ENCODE measurements around the gene PSD4.

PSD4 gene

DNA sequence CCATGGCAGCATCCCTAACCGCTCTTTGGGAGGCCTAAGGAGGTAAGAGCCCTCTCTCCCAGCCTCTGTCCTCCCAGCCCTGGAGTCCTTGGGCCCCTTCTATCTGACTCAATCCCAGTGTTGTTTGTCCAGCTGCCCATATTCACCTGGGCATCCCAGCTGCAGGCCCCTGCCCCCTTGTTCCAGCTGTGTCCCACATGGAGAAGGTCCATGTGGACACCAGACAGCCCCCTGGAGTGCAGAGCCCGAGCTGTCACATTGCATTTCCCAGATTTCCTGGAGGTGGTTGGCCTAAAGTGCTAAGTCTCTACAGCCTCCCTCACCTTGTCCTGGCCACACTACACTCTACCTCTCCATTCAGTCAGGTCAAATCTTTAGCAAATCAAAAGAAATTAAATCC, 42.5 kb downstream of the PSD4 start:
- no peak for DNase-seq (ENCODE audit: low read depth)
- H3K4me3 ChIP-seq (ENCODE audit: low read length), result no peak overlapping the region
- peaks cover 38% of the 10 kb centered on the region for H3K4me1 ChIP-seq (ENCODE audit: control insufficient read depth, insufficient read depth, low read length)
- no peaks in the 10 kb centered on the region for H3K27me3 ChIP-seq (replicated peaks; ENCODE audit: control insufficient read depth, insufficient read depth, low read length)
- H3K9ac ChIP-seq (ENCODE audit: low read length), result no peak overlapping the region
- no peaks in the 10 kb centered on the region for H3K9me3 ChIP-seq (ENCODE audit: control insufficient read depth, low read length)
- H3K36me3 ChIP-seq (ENCODE audit: control insufficient read depth, insufficient read depth, low read length, severe bottlenecking), result no peaks in the 10 kb centered on the region

DNA sequence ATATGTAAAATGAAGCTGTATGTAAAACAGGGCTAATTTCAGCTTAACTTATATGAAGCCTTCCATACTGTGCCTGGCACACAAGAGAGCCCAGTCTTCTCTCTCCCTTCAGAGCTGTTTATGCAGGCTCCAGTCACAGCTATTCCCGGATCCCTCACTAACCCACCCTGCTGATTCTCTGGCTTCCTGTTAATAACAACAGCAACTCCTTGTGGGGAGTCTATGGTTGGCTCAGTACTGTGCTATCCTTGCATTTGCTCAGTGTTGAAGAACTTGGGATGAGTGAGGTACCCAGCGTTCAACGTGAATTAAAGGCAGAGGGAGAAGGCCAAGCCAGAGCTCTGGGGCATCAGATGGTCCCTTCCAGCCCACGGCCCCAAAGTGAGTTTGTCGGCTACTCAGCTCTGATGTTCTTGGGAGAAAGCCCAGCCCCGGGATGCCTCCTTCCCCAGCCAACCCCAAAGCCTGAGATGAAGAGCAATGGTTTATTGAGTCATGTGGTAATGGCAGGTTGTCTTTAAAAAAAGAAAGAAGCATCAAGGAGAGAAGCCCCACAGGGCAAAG, 43.2 kb downstream of the PSD4 start:
- Histone ChIP-seq H3K27me3 (replicated peaks; ENCODE audit: control insufficient read depth, insufficient read depth, low read length) (no peaks in the 10 kb centered on the region), H3K4me3 (ENCODE audit: low read length) (no peak overlapping the region), H3K36me3 (ENCODE audit: control insufficient read depth, insufficient read depth, low read length, severe bottlenecking) (no peaks in the 10 kb centered on the region), H3K9ac (ENCODE audit: low read length) (no peak overlapping the region), H3K9me3 (ENCODE audit: control insufficient read depth, low read length) (no peaks in the 10 kb centered on the region), H3K4me1 (ENCODE audit: control insufficient read depth, insufficient read depth, low read length) (peaks cover 31% of the 10 kb centered on the region)
- DNase-seq (ENCODE audit: low read depth), result no peak

DNA sequence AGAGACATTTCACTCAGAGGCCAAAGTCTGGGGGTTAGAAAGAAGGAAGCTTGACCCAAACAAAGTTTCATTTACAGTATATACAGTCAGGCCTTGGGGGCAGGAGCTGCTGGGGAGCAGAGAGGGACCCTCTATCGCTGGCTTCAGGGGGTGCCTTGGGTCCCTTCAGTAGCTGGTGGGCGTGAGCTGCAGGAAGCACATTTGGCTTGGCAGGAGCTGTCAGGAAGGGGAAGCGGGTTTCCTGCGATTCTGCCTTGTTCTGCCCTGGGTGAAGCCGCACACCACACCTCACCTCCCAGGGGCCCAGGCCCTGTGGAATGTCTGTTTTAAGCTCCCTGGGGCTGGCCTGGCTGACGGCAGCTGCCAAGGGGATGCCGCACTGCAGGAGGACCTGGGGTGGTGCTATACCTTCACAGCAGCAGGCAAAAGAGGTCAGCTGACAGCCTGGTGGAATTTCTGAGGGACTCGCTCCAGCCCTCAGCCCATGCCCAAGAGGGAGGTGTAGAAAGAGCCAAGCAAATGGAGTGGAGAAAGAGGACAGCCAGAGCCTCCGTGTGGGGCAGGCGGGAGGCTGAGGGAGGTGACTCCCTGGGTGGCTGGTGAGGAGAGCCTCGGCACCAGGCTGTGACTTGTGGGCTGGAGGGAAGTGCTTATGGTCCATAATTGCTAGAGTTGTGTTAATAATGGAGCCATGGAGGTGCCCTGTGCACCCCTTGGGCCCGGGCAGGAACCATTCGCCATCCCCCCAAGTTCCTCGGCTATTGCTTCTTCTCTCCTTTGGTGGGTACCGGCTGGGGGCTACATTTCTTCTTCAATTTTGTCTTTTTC, 43.9 kb downstream of the PSD4 start:
- no peak overlapping the region for H3K4me3 ChIP-seq (ENCODE audit: low read length)
- H3K9me3 ChIP-seq (ENCODE audit: control insufficient read depth, low read length), result no peaks in the 10 kb centered on the region
- peaks cover 27% of the 10 kb centered on the region for H3K4me1 ChIP-seq (ENCODE audit: control insufficient read depth, insufficient read depth, low read length)
- peak overlapping the region; percentile 17 for H3K9ac ChIP-seq (ENCODE audit: low read length)
- DNase-seq (ENCODE audit: low read depth), result no peak
- no peaks in the 10 kb centered on the region for H3K27me3 ChIP-seq (replicated peaks; ENCODE audit: control insufficient read depth, insufficient read depth, low read length)
- H3K36me3 ChIP-seq (ENCODE audit: control insufficient read depth, insufficient read depth, low read length, severe bottlenecking), result no peaks in the 10 kb centered on the region

DNA sequence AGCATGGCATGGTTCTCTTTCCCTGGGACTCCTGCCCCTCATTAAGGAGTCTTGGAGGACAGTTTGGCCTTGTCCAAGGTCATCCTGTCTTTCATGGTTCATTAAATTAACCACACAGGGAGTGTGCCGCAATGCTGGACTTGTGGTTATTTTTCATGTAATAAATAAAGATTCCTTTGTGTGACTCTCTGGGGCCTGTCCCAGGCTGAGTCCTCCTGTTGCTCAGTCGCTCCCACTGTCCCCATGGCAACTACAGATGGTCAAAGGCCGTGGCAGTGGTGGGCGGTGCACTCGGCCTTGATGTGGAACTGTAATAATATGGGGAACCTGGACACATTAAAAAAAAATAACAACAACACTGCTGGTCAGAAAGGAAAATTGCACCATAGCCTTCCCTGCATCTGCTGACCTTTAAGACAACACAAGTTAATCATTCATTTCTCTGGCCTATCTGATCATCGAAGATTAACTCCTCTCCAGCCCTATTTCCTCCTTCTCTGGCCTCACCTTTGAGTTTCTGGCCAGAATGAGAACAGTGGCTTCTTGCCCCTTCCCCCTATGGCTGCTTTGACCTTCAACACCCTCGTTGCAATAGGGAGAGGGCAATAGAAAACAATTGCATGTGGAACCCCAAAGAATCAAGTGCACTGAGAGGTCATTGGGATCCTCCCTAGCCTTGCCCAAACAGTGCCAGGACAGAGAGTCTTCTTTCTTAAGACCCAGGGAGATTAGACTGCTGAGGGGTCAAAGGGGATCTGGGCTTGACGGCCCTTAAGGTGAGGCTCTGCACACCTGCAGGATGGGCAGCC, 44.7 kb downstream of the PSD4 start:
- DNase-seq (ENCODE audit: low read depth), result no peak
- H3K27me3 ChIP-seq (replicated peaks; ENCODE audit: control insufficient read depth, insufficient read depth, low read length), result no peaks in the 10 kb centered on the region
- no peak overlapping the region for H3K4me3 ChIP-seq (ENCODE audit: low read length)
- H3K36me3 ChIP-seq (ENCODE audit: control insufficient read depth, insufficient read depth, low read length, severe bottlenecking), result no peaks in the 10 kb centered on the region
- H3K9me3 ChIP-seq (ENCODE audit: control insufficient read depth, low read length), result no peaks in the 10 kb centered on the region
- peak overlapping the region; percentile 17 for H3K9ac ChIP-seq (ENCODE audit: low read length)
- peaks cover 27% of the 10 kb centered on the region for H3K4me1 ChIP-seq (ENCODE audit: control insufficient read depth, insufficient read depth, low read length)

DNA sequence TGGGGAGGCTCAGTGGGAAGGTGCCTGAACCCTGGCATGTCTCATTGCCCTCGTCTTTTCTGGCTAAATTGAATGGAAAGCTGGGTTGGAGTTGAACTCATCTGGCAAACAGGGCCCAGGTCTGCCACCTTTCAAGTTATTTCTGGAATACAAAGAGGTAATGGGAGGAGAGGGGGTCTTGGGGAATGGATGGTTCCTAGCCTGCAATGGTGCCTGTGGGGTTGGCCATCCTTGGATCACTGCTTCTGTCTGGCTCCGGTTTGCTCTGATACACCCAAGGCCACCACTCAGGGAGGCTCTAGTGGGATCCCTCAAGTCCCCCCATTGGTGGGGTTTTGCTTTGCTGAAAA, 45.3 kb downstream of the PSD4 start:
- Histone ChIP-seq H3K4me1 (ENCODE audit: control insufficient read depth, insufficient read depth, low read length) (peaks cover 27% of the 10 kb centered on the region), H3K9me3 (ENCODE audit: control insufficient read depth, low read length) (no peaks in the 10 kb centered on the region), H3K4me3 (ENCODE audit: low read length) (no peak overlapping the region), H3K9ac (ENCODE audit: low read length) (no peak overlapping the region), H3K27me3 (replicated peaks; ENCODE audit: control insufficient read depth, insufficient read depth, low read length) (no peaks in the 10 kb centered on the region), H3K36me3 (ENCODE audit: control insufficient read depth, insufficient read depth, low read length, severe bottlenecking) (no peaks in the 10 kb centered on the region)
- no peak for DNase-seq (ENCODE audit: low read depth)

DNA sequence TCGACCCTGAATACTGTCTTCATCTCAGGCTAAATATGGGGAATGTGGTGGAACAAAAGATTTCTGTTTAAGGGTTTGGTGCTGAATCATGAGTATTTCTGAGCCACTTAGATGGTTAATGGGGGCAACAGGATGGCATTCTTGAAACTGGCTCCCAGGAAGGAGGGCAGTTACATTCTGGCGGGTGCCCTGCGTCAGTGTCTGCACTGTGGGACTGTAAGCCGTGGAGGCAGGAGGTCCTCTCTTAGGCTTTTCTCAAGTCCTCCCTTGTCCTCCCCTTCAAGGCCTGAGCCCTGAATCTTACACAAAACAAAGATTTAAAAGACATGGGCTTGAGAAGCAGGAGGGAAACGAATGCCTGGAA, 45.7 kb downstream of the PSD4 start:
- Histone ChIP-seq H3K4me1 (ENCODE audit: control insufficient read depth, insufficient read depth, low read length) (peaks cover 27% of the 10 kb centered on the region), H3K36me3 (ENCODE audit: control insufficient read depth, insufficient read depth, low read length, severe bottlenecking) (no peaks in the 10 kb centered on the region), H3K27me3 (replicated peaks; ENCODE audit: control insufficient read depth, insufficient read depth, low read length) (no peaks in the 10 kb centered on the region), H3K4me3 (ENCODE audit: low read length) (no peak overlapping the region), H3K9ac (ENCODE audit: low read length) (peak overlapping the region; percentile 15), H3K9me3 (ENCODE audit: control insufficient read depth, low read length) (no peaks in the 10 kb centered on the region)
- no peak for DNase-seq (ENCODE audit: low read depth)

DNA sequence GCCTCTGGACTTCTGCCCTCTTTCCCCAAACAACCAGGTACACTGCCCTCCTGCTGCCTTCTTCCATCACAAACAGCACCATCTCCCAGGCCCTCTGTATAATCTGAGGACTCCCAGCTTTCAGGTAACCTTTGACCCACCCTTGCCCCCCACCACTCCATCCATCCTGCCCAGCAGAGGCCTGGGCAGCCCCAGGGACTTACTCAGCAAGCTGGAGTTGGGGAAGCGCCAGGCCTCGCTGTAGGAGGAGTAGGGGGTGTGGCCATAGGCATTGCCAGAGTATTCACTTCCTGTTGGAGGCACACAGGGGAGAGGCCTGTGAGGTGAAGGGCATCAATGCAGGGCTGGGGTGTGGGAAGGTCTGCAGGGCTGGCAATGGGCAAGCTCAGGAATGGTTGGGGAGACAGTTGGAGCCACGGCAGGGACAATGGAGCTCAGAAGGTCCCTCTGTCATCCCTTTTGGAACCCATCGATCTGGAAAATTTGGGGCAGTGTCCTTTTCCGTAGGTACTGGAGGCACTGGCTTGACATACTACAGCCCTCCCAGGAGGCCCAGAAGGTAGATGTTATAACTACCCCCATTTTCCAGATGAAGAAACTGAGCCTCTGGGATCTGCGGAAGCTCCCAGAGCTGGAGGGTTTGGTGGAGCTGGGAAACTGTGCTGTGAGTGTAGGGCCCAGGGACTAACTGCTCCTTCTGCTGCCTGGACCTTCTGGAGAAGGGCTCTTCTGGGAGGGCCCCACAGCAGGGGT, 46.3 kb downstream of the PSD4 start:
- H3K4me3 ChIP-seq (ENCODE audit: low read length), result no peak overlapping the region
- DNase-seq (ENCODE audit: low read depth), result no peak
- H3K9me3 ChIP-seq (ENCODE audit: control insufficient read depth, low read length), result no peaks in the 10 kb centered on the region
- H3K9ac ChIP-seq (ENCODE audit: low read length), result peak overlapping the region; percentile 15
- no peaks in the 10 kb centered on the region for H3K36me3 ChIP-seq (ENCODE audit: control insufficient read depth, insufficient read depth, low read length, severe bottlenecking)
- peaks cover 28% of the 10 kb centered on the region for H3K4me1 ChIP-seq (ENCODE audit: control insufficient read depth, insufficient read depth, low read length)
- no peaks in the 10 kb centered on the region for H3K27me3 ChIP-seq (replicated peaks; ENCODE audit: control insufficient read depth, insufficient read depth, low read length)

DNA sequence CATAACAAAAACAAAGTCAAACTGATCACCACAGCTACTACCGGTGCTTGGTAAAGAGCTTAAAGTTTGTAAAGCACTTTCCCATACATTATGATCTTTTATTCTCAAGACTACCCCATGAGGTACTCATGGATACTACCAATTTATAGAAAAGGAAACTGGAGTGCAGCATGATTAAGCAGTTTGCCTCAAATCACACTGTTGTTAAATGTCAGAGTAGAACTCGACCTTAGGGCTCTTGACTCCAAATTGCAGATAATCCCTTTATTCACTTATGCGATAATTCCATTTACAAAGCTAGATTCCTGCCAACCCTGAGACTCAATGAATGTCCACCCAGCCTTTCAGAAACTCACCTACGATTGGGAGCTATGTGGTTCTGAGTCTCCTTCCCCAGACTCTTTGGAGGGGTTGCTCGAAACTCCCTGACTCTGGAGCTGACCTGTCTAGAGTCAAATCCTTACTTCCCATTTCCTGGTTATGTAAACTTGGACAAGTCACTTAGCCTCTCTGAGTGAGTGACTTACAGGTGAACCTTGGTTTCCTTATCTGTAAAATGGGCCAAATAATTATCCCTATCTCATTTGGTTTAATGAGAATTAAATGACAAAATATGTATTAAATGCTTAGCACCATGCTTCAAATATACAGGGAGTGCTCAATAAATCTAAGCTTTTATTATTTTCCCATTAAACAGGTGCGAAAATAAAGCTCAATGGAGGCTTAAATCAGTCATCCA, 47.4 kb downstream of the PSD4 start:
- Histone ChIP-seq H3K9ac (ENCODE audit: low read length) (no peak overlapping the region), H3K4me1 (ENCODE audit: control insufficient read depth, insufficient read depth, low read length) (peaks cover 34% of the 10 kb centered on the region), H3K27me3 (replicated peaks; ENCODE audit: control insufficient read depth, insufficient read depth, low read length) (no peaks in the 10 kb centered on the region), H3K36me3 (ENCODE audit: control insufficient read depth, insufficient read depth, low read length, severe bottlenecking) (no peaks in the 10 kb centered on the region), H3K4me3 (ENCODE audit: low read length) (no peak overlapping the region), H3K9me3 (ENCODE audit: control insufficient read depth, low read length) (no peaks in the 10 kb centered on the region)
- no peak for DNase-seq (ENCODE audit: low read depth)

DNA sequence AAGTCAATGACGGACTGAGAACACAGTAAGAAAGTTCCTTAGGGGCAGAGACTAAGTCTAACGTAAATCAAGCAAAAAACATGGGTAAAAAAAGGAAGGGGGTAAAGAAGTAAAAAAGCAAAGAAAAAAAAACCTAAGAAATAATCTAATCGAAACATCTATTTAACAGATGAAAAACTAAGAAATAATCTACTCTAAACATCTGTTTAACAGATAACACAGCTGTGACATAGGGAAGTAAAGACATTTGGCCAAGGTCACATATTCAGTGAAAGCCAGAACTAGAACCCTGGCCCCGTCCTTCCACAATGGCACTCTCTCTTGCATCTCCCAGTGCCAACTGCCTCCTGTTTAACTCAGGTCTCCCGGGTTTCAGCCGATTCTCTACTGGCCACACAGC, 48.1 kb downstream of the PSD4 start:
- Histone ChIP-seq H3K36me3 (ENCODE audit: control insufficient read depth, insufficient read depth, low read length, severe bottlenecking) (no peaks in the 10 kb centered on the region), H3K9me3 (ENCODE audit: control insufficient read depth, low read length) (no peaks in the 10 kb centered on the region), H3K4me3 (ENCODE audit: low read length) (no peak overlapping the region), H3K9ac (ENCODE audit: low read length) (no peak overlapping the region), H3K27me3 (replicated peaks; ENCODE audit: control insufficient read depth, insufficient read depth, low read length) (no peaks in the 10 kb centered on the region), H3K4me1 (ENCODE audit: control insufficient read depth, insufficient read depth, low read length) (peaks cover 34% of the 10 kb centered on the region)
- no peak for DNase-seq (ENCODE audit: low read depth)

DNA sequence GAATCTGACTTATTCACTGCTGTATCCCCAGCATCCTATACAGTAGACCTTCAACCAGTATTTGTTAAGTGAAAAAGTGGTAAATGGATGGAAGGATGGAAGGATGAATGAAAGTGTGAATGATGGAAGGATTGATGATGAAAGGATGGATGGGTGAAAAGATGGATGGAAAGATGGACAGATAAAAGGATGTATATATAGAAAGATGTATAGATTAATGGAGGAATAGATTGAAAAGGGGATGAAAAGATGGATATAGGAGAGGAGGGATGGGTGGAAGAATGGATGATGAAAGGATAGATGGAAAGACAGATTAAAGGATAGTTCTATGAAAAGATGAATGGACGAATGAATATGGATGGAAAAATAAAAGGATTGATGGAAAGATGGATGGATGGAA, 50.0 kb downstream of the PSD4 start:
- Histone ChIP-seq H3K36me3 (ENCODE audit: control insufficient read depth, insufficient read depth, low read length, severe bottlenecking) (no peaks in the 10 kb centered on the region), H3K4me3 (ENCODE audit: low read length) (no peak overlapping the region), H3K9ac (ENCODE audit: low read length) (no peak overlapping the region), H3K27me3 (replicated peaks; ENCODE audit: control insufficient read depth, insufficient read depth, low read length) (no peaks in the 10 kb centered on the region), H3K9me3 (ENCODE audit: control insufficient read depth, low read length) (no peaks in the 10 kb centered on the region), H3K4me1 (ENCODE audit: control insufficient read depth, insufficient read depth, low read length) (peaks cover 21% of the 10 kb centered on the region)
- DNase-seq (ENCODE audit: low read depth), result no peak

All from adipocyte (in vitro differentiated cells).